ENCODE data around the gene CASTOR2.

CASTOR2 gene

DNA sequence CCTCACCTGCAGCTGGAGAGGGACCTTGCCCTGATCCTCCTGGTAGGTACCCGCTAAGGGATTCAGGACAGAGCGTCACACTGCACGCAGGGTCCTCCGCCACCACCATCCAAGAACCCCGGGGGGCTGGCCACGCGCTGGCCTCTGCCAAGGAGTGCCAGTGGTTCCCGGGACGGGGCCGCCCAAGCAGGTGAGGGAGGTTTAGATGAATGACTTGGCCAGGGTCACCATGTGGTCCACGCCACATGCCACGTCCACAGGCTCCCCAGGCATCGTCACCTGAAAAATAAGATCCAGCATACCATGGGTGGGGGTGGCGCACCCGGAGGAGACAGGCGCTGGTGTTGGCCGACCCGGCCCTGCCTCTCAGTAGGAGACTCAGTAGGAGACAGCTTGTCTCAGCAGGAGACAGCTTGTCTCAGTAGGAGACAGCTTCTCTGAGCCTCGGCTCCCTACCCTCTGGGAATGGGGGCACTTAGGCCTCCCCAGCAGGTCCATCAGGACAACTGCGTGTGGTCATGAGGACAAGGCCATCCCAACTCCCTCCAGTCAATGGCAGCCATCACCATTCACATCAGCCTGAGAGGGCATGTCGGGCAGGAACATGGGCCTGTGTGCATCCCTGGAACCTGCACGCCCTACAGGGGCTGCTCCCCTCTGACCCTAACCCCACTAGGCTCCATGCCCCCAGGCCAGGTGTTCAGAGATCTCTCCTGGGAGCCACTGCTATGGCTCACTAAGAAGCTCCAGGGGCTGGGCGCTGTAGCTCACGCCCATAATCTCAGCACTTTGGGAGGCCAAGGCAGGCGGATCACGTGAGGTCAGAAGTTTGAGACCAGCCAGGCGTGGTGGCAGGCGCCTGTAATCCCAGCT lies 78.6 kb downstream of the CASTOR2 start:
- ATAC-seq (ENCODE audit: insufficient read depth, low read depth): no peak

DNA sequence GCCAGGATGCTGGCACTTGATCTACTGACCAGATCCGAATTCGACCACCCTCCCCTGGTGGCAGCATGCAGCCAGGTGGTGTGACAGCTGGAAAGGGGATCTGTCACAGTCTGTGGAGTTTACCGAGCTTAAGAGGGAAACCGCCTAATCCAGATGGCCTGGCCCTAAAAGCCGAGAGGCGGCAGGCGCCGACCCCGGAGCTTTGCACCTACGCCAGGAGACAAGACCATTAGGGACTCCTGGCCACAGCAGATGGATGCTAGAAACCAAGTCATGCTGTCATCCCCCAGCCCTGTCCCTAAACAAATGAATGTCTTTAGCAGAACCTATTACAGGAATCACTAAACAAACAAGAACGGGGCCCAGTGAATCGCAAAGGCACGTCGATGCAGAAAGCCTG lies 81.4 kb downstream of the CASTOR2 start:
- no peaks in the 10 kb centered on the region for H3K79me2 ChIP-seq (ENCODE audit: insufficient read depth, low read length)
- no peaks in the 10 kb centered on the region for H3K4me1 ChIP-seq (ENCODE audit: insufficient read depth, low read length)
- 0 out of 2 replicates have a peak, but pooled peaks cover 3% of the 10 kb centered on the region for H4K20me1 ChIP-seq (ENCODE audit: insufficient read depth, low read length)
- no peak overlapping the region for H3K9ac ChIP-seq (ENCODE audit: low read depth, low read length)
- no peak for TF ChIP-seq EZH2 (IDR thresholded peaks at IDR 0.05; ENCODE audit: borderline replicate concordance, low read depth, low read length, severe bottlenecking)
- no peak for TF ChIP-seq CTCF (IDR thresholded peaks at IDR 0.05; ENCODE audit: borderline replicate concordance, extremely low read depth, low read length, poor library complexity, severe bottlenecking)
- H3K4me3 ChIP-seq (ENCODE audit: low read depth in 1 of 2, low read length in 2 of 2): no peak overlapping the region
- no peak for ATAC-seq (ENCODE audit: insufficient read depth, low read depth)
- no peaks in the 10 kb centered on the region for H3K9me3 ChIP-seq (ENCODE audit: insufficient read depth, low read length, severe bottlenecking)
- H3K27ac ChIP-seq (ENCODE audit: low read length): no peak overlapping the region
- DNase-seq: no peak
- no peak overlapping the region for H3K4me2 ChIP-seq (ENCODE audit: insufficient read depth, low read length)
- H3K36me3 ChIP-seq (ENCODE audit: insufficient read depth, low read length): peaks cover 58% of the 10 kb centered on the region
- H3K27me3 ChIP-seq (ENCODE audit: insufficient read depth, low read length, poor library complexity): no peaks in the 10 kb centered on the region
- H2AFZ ChIP-seq (ENCODE audit: low read depth, low read length): no peak overlapping the region

More for the DNA sequence above, 78.6 kb downstream of the CASTOR2 start:
- Histone ChIP-seq H3K27ac (ENCODE audit: low read length) (no peak overlapping the region), H4K20me1 (ENCODE audit: insufficient read depth, low read length) (0 out of 2 replicates have a peak, but pooled peaks cover 3% of the 10 kb centered on the region), H3K4me3 (ENCODE audit: low read depth in 1 of 2, low read length in 2 of 2) (no peak overlapping the region), H3K9ac (ENCODE audit: low read depth, low read length) (no peak overlapping the region), H3K27me3 (ENCODE audit: insufficient read depth, low read length, poor library complexity) (no peaks in the 10 kb centered on the region), H3K9me3 (ENCODE audit: insufficient read depth, low read length, severe bottlenecking) (no peaks in the 10 kb centered on the region), H3K4me2 (ENCODE audit: insufficient read depth, low read length) (no peak overlapping the region), H3K4me1 (ENCODE audit: insufficient read depth, low read length) (no peaks in the 10 kb centered on the region), H3K36me3 (ENCODE audit: insufficient read depth, low read length) (peaks cover 42% of the 10 kb centered on the region), H3K79me2 (ENCODE audit: insufficient read depth, low read length) (no peaks in the 10 kb centered on the region), H2AFZ (ENCODE audit: low read depth, low read length) (no peak overlapping the region)
- no peak for TF ChIP-seq CTCF (IDR thresholded peaks at IDR 0.05; ENCODE audit: borderline replicate concordance, extremely low read depth, low read length, poor library complexity, severe bottlenecking)
- TF ChIP-seq EZH2 (IDR thresholded peaks at IDR 0.05; ENCODE audit: borderline replicate concordance, low read depth, low read length, severe bottlenecking): no peak
- DNase-seq: no peak

GRCh38 chr7:75048435-75049379 lies 84.2 kb downstream of the CASTOR2 start:
- H3K4me1 ChIP-seq (ENCODE audit: insufficient read depth, low read length): no peaks in the 10 kb centered on the region
- H3K4me3 ChIP-seq (ENCODE audit: low read depth in 1 of 2, low read length in 2 of 2): no peak overlapping the region
- H3K79me2 ChIP-seq (ENCODE audit: insufficient read depth, low read length): no peaks in the 10 kb centered on the region
- H3K4me2 ChIP-seq (ENCODE audit: insufficient read depth, low read length): no peak overlapping the region
- TF ChIP-seq CTCF (IDR thresholded peaks at IDR 0.05; ENCODE audit: borderline replicate concordance, extremely low read depth, low read length, poor library complexity, severe bottlenecking) (no peak), EZH2 (IDR thresholded peaks at IDR 0.05; ENCODE audit: borderline replicate concordance, low read depth, low read length, severe bottlenecking) (no peak)
- no peaks in the 10 kb centered on the region for H3K9me3 ChIP-seq (ENCODE audit: insufficient read depth, low read length, severe bottlenecking)
- no peak overlapping the region for H2AFZ ChIP-seq (ENCODE audit: low read depth, low read length)
- H3K9ac ChIP-seq (ENCODE audit: low read depth, low read length): no peak overlapping the region
- ATAC-seq (ENCODE audit: insufficient read depth, low read depth) (no peak), DNase-seq (no peak)
- no peak overlapping the region for H3K27ac ChIP-seq (ENCODE audit: low read length)
- 0 out of 2 replicates have a peak, but pooled peaks cover 3% of the 10 kb centered on the region for H4K20me1 ChIP-seq (ENCODE audit: insufficient read depth, low read length)
- H3K27me3 ChIP-seq (ENCODE audit: insufficient read depth, low read length, poor library complexity): no peaks in the 10 kb centered on the region
- H3K36me3 ChIP-seq (ENCODE audit: insufficient read depth, low read length): peaks cover 61% of the 10 kb centered on the region

Measured in DND-41 (cell line).